Muscle of leg (tissue), 11 donors: ENCODE data around the gene KIF26B. TPM values are rescaled to one million over a fixed set of nuclear protein-coding genes. Genes with fewer than 3 reads are reported as not detected.
"Not testable (repeated sequence)": the region's sequence is repeated elsewhere in the genome, so short reads cannot be mapped to it uniquely, and the experiment has no call there.

Source experiments
- DNase-seq: peaks from one replicate; pipeline ENCODE4 v3.0.0; 2013
- H3K27ac ChIP-seq: one replicate; pipeline ENCODE4 v1.5.1; 2013; ENCODE audit warnings: mild to moderate bottlenecking, low read length, control low read depth
- H3K27me3 ChIP-seq: one replicate; pipeline ENCODE4 v1.6.1; 2013; ENCODE audit warnings: low read length; ENCODE audit not compliant: control insufficient read depth, insufficient read depth
- H3K36me3 ChIP-seq: one replicate; pipeline ENCODE4 v1.6.1; 2013; ENCODE audit warnings: low read length; ENCODE audit not compliant: control insufficient read depth, insufficient read depth
- H3K4me1 ChIP-seq: one replicate; pipeline ENCODE4 v1.6.1; 2013; ENCODE audit warnings: low read length; ENCODE audit not compliant: control insufficient read depth, insufficient read depth
- H3K4me3 ChIP-seq: one replicate; pipeline ENCODE4 v1.5.1; 2013; ENCODE audit warnings: low read length, control low read depth
- H3K9me3 ChIP-seq: replicated peaks from 2 replicates; pipeline ENCODE4 v1.6.1; 2013; ENCODE audit warnings: low read depth, low read length; ENCODE audit not compliant: control insufficient read depth
- WGBS: methylation state at CpG from one replicate; pipeline ENCODE4 v1.1.5; 2013; ENCODE audit warnings: missing lambda C conversion rate; ENCODE audit not compliant: insufficient coverage; 5-methylcytosine and 5-hydroxymethylcytosine counted together
- polyA plus RNA-seq, 8 donors: library from polyadenylated mRNA; unstranded; fragments of 120-200 nt; gene quantifications; one replicate each; pipeline versions ENCODE4 v1.2.1 to v1.2.3, GENCODE V29; 2013; ENCODE audit warnings: inconsistent platforms in 1 of 8, low replicate concordance in 1 of 8; ENCODE audit not compliant: insufficient read length in 8 of 8, insufficient read depth in 1 of 8
- total RNA-seq: library from RNA; stranded (reverse); fragments of 120-200 nt; gene quantifications from one replicate; pipeline ENCODE4 v1.2.4, GENCODE V29; 2013

KIF26B gene
- total and polyA plus RNA-seq, 9 donors = 0.89 to 2.4 (median 1.0) TPM

- no peak overlapping the region for H3K4me3 ChIP-seq
- no peaks in the 10 kb centered on the region for H3K36me3 ChIP-seq
- H3K27ac ChIP-seq = no peak overlapping the region
- H3K4me1 ChIP-seq = no peaks in the 10 kb centered on the region
- no CpG with 5 or more reads among the region's 3 CpGs for WGBS
- H3K9me3 ChIP-seq = no peaks in the 10 kb centered on the region
- no peaks in the 10 kb centered on the region for H3K27me3 ChIP-seq
- DNase-seq = no peak
Observed at GRCh38 chr1:245393694-245394093, 238.9 kb downstream of the KIF26B start.

- no peaks in the 10 kb centered on the region for H3K9me3 ChIP-seq
- no peaks in the 10 kb centered on the region for H3K4me1 ChIP-seq
- no peak overlapping the region for H3K27ac ChIP-seq
- no peak overlapping the region for H3K4me3 ChIP-seq
- peak; percentile 74 for DNase-seq
- WGBS = no CpG with 5 or more reads among the region's 4 CpGs
- no peaks in the 10 kb centered on the region for H3K36me3 ChIP-seq
- H3K27me3 ChIP-seq = no peaks in the 10 kb centered on the region
Observed at GRCh38 chr1:245395680-245396079, 240.9 kb downstream of the KIF26B start.

DNA sequence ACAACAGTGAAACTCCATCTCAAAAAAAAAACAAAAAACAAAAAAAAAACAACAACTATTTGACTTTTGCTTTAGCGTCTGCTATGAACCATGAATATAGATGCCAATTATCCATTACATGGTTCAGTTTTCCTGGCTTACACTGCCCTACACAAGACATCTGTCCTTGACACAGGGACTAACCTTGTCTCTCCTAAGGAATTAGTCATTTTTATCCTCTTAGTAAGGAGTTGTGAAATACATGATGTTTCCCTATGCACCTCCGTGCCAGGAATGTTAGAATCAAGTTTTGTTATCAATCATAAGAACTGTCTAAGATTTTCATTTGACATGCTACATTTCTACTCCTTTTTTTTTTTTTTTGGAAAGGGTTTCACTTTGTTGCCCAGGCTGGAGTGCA lies 241.8 kb downstream of the KIF26B start:
- no peaks in the 10 kb centered on the region for H3K9me3 ChIP-seq
- no CpG with 5 or more reads among the region's 2 CpGs for WGBS
- DNase-seq = peak; percentile 13
- no peaks in the 10 kb centered on the region for H3K36me3 ChIP-seq
- no peaks in the 10 kb centered on the region for H3K4me1 ChIP-seq
- H3K27me3 ChIP-seq = no peaks in the 10 kb centered on the region
- no peak overlapping the region for H3K27ac ChIP-seq
- H3K4me3 ChIP-seq = no peak overlapping the region

DNA sequence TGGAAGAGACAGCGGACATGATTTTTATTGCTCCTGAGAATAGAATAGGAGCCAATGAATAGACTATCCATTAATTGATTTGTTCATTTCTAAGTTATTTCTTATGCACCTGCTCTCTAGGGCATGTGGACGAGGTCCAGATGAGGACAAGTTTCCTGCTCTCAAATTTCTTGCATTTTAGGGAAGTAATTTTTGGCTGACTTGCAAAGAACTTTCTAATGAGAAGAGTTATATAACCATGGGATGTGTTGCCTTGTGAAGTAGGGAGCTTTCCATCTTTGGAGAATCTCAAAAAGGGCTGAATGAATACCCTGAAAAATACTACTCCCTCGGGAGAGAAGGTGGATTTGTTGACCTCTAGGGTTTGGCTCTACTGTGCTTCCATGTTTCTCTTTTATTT lies 243.0 kb downstream of the KIF26B start:
- peak; percentile 23 for DNase-seq
- no peak overlapping the region for H3K4me3 ChIP-seq
- H3K36me3 ChIP-seq = no peaks in the 10 kb centered on the region
- H3K27ac ChIP-seq = no peak overlapping the region
- no peaks in the 10 kb centered on the region for H3K4me1 ChIP-seq
- H3K9me3 ChIP-seq = no peaks in the 10 kb centered on the region
- no peaks in the 10 kb centered on the region for H3K27me3 ChIP-seq
- no CpG with 5 or more reads among the region's 3 CpGs for WGBS

DNA sequence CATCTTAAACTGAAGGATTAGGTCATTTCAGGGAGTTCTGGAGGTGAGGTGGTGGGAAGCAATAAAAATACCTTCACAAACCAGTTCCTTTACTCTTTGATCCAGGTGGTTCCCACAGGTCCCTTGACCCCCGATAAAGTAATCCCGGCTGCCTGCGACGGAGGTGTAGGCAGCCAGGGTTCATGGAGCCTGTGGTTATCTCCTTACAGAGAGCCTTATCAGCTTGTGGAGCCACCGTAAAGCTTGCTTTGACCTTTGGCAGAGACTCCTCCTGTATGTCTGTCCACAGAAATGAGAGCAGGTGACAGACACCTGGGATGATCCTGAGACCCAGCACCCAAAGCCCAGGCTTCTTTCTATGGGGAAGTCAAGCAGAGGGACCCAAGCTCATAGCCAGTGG lies 243.4 kb downstream of the KIF26B start:
- DNase-seq = no peak
- no peaks in the 10 kb centered on the region for H3K4me1 ChIP-seq
- H3K27ac ChIP-seq = no peak overlapping the region
- 90% methylated on average over 5 of the region's 5 CpGs for WGBS
- H3K27me3 ChIP-seq = no peaks in the 10 kb centered on the region
- no peaks in the 10 kb centered on the region for H3K36me3 ChIP-seq
- no peaks in the 10 kb centered on the region for H3K9me3 ChIP-seq
- no peak overlapping the region for H3K4me3 ChIP-seq

DNA sequence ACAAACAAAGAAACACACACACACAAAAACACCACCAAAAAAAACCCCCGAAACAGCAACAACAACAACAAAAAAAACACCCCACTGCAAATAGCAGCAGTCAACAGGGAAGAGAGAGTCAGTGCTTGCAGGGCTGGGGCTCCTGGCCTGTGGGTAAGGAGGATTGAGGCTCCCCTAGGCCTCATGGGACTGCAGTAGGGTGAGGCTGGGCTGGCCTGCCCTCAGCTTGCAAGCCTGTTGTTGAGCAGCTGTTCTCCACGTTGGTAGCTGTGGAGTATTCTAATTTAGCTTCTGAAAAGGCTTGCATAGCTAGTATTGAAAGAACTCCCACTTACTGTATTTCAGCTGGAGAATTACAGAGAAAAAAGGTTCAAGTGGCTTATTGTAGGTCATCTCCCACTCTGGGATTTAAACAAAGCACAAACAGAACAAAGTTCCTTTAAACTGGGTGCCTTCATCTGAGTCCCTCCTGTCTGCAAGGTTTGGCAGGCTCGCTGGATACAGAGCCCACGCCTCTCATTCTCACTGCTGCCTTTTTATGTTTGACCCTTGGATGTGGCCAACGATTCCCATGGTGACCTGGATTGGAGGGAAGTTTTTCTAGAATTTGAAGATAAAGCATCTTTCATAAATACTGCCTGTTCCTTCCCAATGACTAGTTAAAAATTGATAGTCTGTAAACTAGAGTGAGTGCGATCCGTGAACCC lies 247.2 kb downstream of the KIF26B start:
- 92% methylated on average over 2 of the region's 7 CpGs for WGBS

DNA sequence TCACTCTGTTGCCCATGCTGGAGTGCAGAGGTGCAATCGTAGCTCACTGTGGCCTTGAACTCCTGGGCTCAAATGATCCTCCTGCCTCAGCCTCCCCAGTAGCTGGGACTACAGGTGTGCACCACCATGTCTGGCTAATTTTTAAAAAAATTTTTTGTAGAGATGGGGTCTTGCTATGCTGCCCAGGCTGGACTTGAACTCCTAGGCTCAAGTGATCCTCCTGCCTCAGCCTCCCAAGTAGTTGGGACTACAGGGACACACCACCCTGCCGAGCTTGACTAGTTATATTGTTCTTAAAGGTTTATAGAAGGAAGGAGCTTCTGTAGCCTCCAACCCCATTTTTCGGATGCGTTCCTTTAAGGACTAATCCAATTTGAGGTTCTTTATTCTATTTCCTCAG lies 248.2 kb downstream of the KIF26B start:
- no CpG with 5 or more reads among the region's 4 CpGs for WGBS
- not testable (repeated sequence) for H3K9me3 ChIP-seq, H3K4me3 ChIP-seq, H3K27ac ChIP-seq, H3K36me3 ChIP-seq, DNase-seq, H3K4me1 ChIP-seq, H3K27me3 ChIP-seq

More for the DNA sequence above, 247.2 kb downstream of the KIF26B start:
- no peak for DNase-seq
- H3K36me3 ChIP-seq = no peaks in the 10 kb centered on the region
- H3K4me1 ChIP-seq = no peaks in the 10 kb centered on the region
- no peak overlapping the region for H3K4me3 ChIP-seq
- no peaks in the 10 kb centered on the region for H3K9me3 ChIP-seq
- H3K27me3 ChIP-seq = no peaks in the 10 kb centered on the region
- no peak overlapping the region for H3K27ac ChIP-seq

DNA sequence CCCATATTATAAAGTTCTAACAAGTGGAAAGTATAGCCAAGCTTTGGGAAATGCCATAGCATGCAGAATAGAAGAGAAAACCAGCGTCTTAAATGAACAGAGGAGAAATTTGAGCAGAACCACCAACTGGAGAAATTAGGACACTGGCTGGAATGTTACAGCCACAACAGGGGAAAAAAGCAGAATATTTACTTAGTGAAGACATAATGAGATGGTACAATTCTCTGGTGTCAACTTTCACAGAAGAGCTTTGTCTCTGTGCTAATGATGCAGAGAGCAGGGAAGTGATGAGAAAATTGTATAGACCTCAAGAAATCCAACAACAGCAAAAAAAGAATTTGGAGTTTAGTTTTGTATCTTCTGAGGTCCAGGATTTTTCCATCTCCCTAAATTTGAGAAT lies 249.7 kb downstream of the KIF26B start:
- Histone ChIP-seq H3K27me3 (no peaks in the 10 kb centered on the region), H3K36me3 (no peaks in the 10 kb centered on the region), H3K9me3 (no peaks in the 10 kb centered on the region), H3K27ac (no peak overlapping the region), H3K4me3 (no peak overlapping the region), H3K4me1 (no peaks in the 10 kb centered on the region)
- DNase-seq = no peak
- WGBS = 57% methylated on average over 1 of the region's 1 CpG

DNA sequence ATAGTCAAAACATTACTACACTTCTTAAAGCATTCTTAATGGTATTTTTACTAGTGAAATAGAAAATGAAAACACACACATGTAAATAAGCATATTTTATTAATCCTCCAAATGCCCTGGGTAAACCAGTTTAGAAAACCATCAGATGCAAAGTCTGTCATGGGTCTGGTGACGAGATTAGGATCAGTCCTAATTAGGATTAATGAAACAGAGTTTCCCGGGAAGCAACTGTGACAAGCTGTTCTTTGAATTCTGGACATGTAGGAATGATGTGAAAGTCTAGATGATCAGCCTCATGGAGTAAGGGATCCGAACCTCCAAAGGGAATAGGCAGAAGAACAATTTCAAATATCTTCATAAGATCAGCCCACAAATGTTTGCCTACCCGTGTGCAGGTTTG lies 250.2 kb downstream of the KIF26B start:
- Histone ChIP-seq H3K27ac (no peak overlapping the region), H3K27me3 (no peaks in the 10 kb centered on the region), H3K36me3 (no peaks in the 10 kb centered on the region), H3K9me3 (no peaks in the 10 kb centered on the region), H3K4me3 (no peak overlapping the region), H3K4me1 (no peaks in the 10 kb centered on the region)
- DNase-seq = no peak
- 83% methylated on average over 1 of the region's 4 CpGs for WGBS

DNA sequence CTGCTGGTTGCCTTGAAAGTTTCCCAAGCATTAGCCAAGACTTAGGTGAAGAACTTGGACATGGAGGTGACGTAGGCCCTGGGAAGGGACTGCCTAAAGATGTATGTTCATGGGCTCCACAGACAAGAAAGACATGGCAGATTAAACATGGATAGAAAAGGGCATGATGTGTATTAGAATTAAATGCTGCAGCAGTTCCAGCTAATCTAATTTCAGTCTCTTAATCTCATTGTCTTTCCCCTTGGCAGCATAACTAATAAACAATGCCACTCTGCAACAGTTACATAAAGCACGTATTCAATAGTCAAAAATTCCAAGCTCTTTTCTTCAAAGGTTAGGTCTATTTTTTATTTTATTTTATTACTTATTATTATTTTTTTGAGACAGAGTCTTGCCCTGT lies 251.6 kb downstream of the KIF26B start:
- no peaks in the 10 kb centered on the region for H3K36me3 ChIP-seq
- H3K4me3 ChIP-seq = no peak overlapping the region
- H3K27ac ChIP-seq = no peak overlapping the region
- H3K4me1 ChIP-seq = no peaks in the 10 kb centered on the region
- no peaks in the 10 kb centered on the region for H3K27me3 ChIP-seq
- H3K9me3 ChIP-seq = no peaks in the 10 kb centered on the region
- WGBS = 100% methylated on average over 1 of the region's 2 CpGs
- DNase-seq = no peak

DNA sequence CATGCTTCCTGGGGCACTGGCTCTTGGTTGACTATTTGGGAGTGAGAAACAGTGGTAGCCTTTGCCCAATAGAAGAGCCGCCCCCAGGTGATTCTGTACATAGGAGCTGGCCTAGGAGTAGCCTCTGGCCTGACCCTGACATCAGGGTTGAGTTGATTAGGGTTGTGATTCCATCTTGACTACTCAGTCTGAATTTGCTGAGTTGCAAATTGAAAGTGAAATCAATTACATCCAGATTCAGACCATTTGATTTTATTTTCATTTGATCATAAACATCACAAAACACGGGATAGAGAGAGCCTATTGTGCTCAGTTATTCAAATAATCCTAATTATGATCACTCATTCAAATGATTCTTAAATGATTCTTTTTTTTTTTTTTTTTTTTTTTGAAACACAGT lies 253.2 kb downstream of the KIF26B start:
- Histone ChIP-seq H3K36me3 (no peaks in the 10 kb centered on the region), H3K9me3 (no peaks in the 10 kb centered on the region), H3K4me3 (no peak overlapping the region), H3K4me1 (no peaks in the 10 kb centered on the region), H3K27me3 (no peaks in the 10 kb centered on the region), H3K27ac (no peak overlapping the region)
- 100% methylated on average over 1 of the region's 2 CpGs for WGBS
- no peak for DNase-seq
